Rectal smooth muscle tissue (tissue), 1 donor: ENCODE results near the gene TMEM128.
"Not testable (repeated sequence)": the region's sequence is repeated elsewhere in the genome, so short reads cannot be mapped to it uniquely, and the experiment has no call there.

ENCODE experiments used
- H3K27ac ChIP-seq: one replicate; pipeline ENCODE4 v1.7.0; 2013; ENCODE audit warnings: low read depth, low read length, inconsistent platforms
- H3K27me3 ChIP-seq: one replicate; pipeline ENCODE4 v1.7.0; 2013; ENCODE audit warnings: low read length; ENCODE audit not compliant: control insufficient read depth, insufficient read depth
- H3K36me3 ChIP-seq: one replicate; pipeline ENCODE4 v1.7.0; 2013; ENCODE audit warnings: low read length; ENCODE audit not compliant: control insufficient read depth, insufficient read depth
- H3K4me1 ChIP-seq: one replicate; pipeline ENCODE4 v1.7.0; 2013; ENCODE audit warnings: low read length; ENCODE audit not compliant: control insufficient read depth, insufficient read depth
- H3K4me3 ChIP-seq: one replicate; pipeline ENCODE4 v1.7.0; 2013; ENCODE audit warnings: low read length
- H3K9ac ChIP-seq: one replicate; pipeline ENCODE4 v1.7.0; 2013; ENCODE audit warnings: low read length

The TMEM128 gene

GRCh38 chr4:4271912-4272311 lies 23.9 kb upstream of the TMEM128 start:
- Histone ChIP-seq H3K4me1 (no peaks in the 10 kb centered on the region), H3K9ac (no peak overlapping the region), H3K27me3 (no peaks in the 10 kb centered on the region), H3K27ac (no peak overlapping the region), H3K4me3 (no peak overlapping the region), H3K36me3 (peaks cover 11% of the 10 kb centered on the region)

- H3K36me3 ChIP-seq: peaks cover 11% of the 10 kb centered on the region
- no peak overlapping the region for H3K9ac ChIP-seq
- H3K27me3 ChIP-seq: no peaks in the 10 kb centered on the region
- no peak overlapping the region for H3K4me3 ChIP-seq
- H3K27ac ChIP-seq: no peak overlapping the region
- H3K4me1 ChIP-seq: no peaks in the 10 kb centered on the region
These were observed 22.5 kb upstream of the TMEM128 start for GRCh38 chr4:4270529-4270928.

GRCh38 chr4:4269856-4270255 lies 21.8 kb upstream of the TMEM128 start:
- H3K27me3 ChIP-seq: no peaks in the 10 kb centered on the region
- no peaks in the 10 kb centered on the region for H3K4me1 ChIP-seq
- H3K36me3 ChIP-seq: peaks cover 10% of the 10 kb centered on the region
- no peak overlapping the region for H3K27ac ChIP-seq
- no peak overlapping the region for H3K4me3 ChIP-seq
- H3K9ac ChIP-seq: no peak overlapping the region

- Histone ChIP-seq H3K27ac (no peak overlapping the region), H3K4me1 (no peaks in the 10 kb centered on the region), H3K27me3 (no peaks in the 10 kb centered on the region), H3K36me3 (peaks cover 10% of the 10 kb centered on the region), H3K4me3 (no peak overlapping the region), H3K9ac (no peak overlapping the region)
These were observed 21.3 kb upstream of the TMEM128 start for GRCh38 chr4:4269331-4269731.

GRCh38 chr4:4268776-4269175 lies 20.8 kb upstream of the TMEM128 start:
- Histone ChIP-seq H3K4me3 (no peak overlapping the region), H3K9ac (no peak overlapping the region), H3K36me3 (peaks cover 10% of the 10 kb centered on the region), H3K27ac (no peak overlapping the region), H3K4me1 (no peaks in the 10 kb centered on the region), H3K27me3 (no peaks in the 10 kb centered on the region)

- Histone ChIP-seq H3K4me3 (no peak overlapping the region), H3K36me3 (peaks cover 8% of the 10 kb centered on the region), H3K4me1 (no peaks in the 10 kb centered on the region), H3K27ac (no peak overlapping the region), H3K27me3 (no peaks in the 10 kb centered on the region), H3K9ac (no peak overlapping the region)
These were observed 20.0 kb upstream of the TMEM128 start for GRCh38 chr4:4267981-4268380.

- Histone ChIP-seq H3K4me3 (no peak overlapping the region), H3K9ac (no peak overlapping the region), H3K4me1 (no peaks in the 10 kb centered on the region), H3K36me3 (no peaks in the 10 kb centered on the region), H3K27ac (no peak overlapping the region), H3K27me3 (no peaks in the 10 kb centered on the region)
These were observed 12.2 kb upstream of the TMEM128 start for GRCh38 chr4:4260185-4260751.

- Histone ChIP-seq H3K36me3 (no peaks in the 10 kb centered on the region), H3K4me1 (no peaks in the 10 kb centered on the region), H3K9ac (no peak overlapping the region), H3K27me3 (no peaks in the 10 kb centered on the region), H3K4me3 (no peak overlapping the region), H3K27ac (no peak overlapping the region)
These were observed 11.6 kb upstream of the TMEM128 start for GRCh38 chr4:4259484-4260100.

- H3K27ac ChIP-seq, H3K4me3 ChIP-seq, H3K27me3 ChIP-seq, H3K9ac ChIP-seq, H3K4me1 ChIP-seq, H3K36me3 ChIP-seq: not testable (repeated sequence)
These were observed 9.7 kb upstream of the TMEM128 start for GRCh38 chr4:4257705-4258104.

GRCh38 chr4:4256799-4257198 lies 8.8 kb upstream of the TMEM128 start:
- Histone ChIP-seq H3K27me3 (no peaks in the 10 kb centered on the region), H3K27ac (no peak overlapping the region), H3K9ac (no peak overlapping the region), H3K4me3 (no peak overlapping the region), H3K36me3 (no peaks in the 10 kb centered on the region), H3K4me1 (no peaks in the 10 kb centered on the region)

- no peak overlapping the region for H3K9ac ChIP-seq
- H3K4me1 ChIP-seq: no peaks in the 10 kb centered on the region
- H3K4me3 ChIP-seq: no peak overlapping the region
- H3K27ac ChIP-seq: no peak overlapping the region
- H3K36me3 ChIP-seq: no peaks in the 10 kb centered on the region
- no peaks in the 10 kb centered on the region for H3K27me3 ChIP-seq
These were observed 6.6 kb upstream of the TMEM128 start for GRCh38 chr4:4254666-4255065.

GRCh38 chr4:4254199-4254598 lies 6.2 kb upstream of the TMEM128 start:
- Histone ChIP-seq H3K27me3 (no peaks in the 10 kb centered on the region), H3K4me1 (no peaks in the 10 kb centered on the region), H3K27ac (no peak overlapping the region), H3K36me3 (no peaks in the 10 kb centered on the region), H3K9ac (no peak overlapping the region), H3K4me3 (no peak overlapping the region)

- no peaks in the 10 kb centered on the region for H3K27me3 ChIP-seq
- peaks cover 13% of the 10 kb centered on the region for H3K4me1 ChIP-seq
- peaks cover 5% of the 10 kb centered on the region for H3K36me3 ChIP-seq
- no peak overlapping the region for H3K4me3 ChIP-seq
- no peak overlapping the region for H3K27ac ChIP-seq
- no peak overlapping the region for H3K9ac ChIP-seq
These were observed 1.8 kb upstream of the TMEM128 start for GRCh38 chr4:4249866-4250265.
